IPS-18c (cell line): ENCODE results near the gene SDCCAG8.

ENCODE experiments used
- H3K4me3 ChIP-seq: 2 replicates; pipeline ENCODE4 v1.7.0; 2013; ENCODE audit warnings: low read depth, mild to moderate bottlenecking, low read length, moderate library complexity; ENCODE audit not compliant: insufficient read depth
- H3K9me3 ChIP-seq: one replicate; pipeline ENCODE4 v1.6.1; 2013; ENCODE audit warnings: mild to moderate bottlenecking, low read length, moderate library complexity; ENCODE audit not compliant: control insufficient read depth, insufficient read depth

The SDCCAG8 gene

GRCh38 chr1:243473227-243474135, 217.6 kb downstream of the SDCCAG8 start:
- H3K4me3 ChIP-seq: no peak overlapping the region

GRCh38 chr1:243474136-243474881, 218.5 kb downstream of the SDCCAG8 start:
- H3K9me3 ChIP-seq: no peaks in the 10 kb centered on the region
- H3K4me3 ChIP-seq: no peak overlapping the region; the same call in 1 of the 2 replicates

More at GRCh38 chr1:243473227-243474135, 217.6 kb downstream of the SDCCAG8 start:
- H3K9me3 ChIP-seq: no peaks in the 10 kb centered on the region

GRCh38 chr1:243474906-243475305, 219.1 kb downstream of the SDCCAG8 start:
- Histone ChIP-seq H3K4me3 (no peak overlapping the region), H3K9me3 (no peaks in the 10 kb centered on the region)

GRCh38 chr1:243475966-243476365, 220.1 kb downstream of the SDCCAG8 start:
- H3K9me3 ChIP-seq: no peaks in the 10 kb centered on the region
- H3K4me3 ChIP-seq: no peak overlapping the region

DNA sequence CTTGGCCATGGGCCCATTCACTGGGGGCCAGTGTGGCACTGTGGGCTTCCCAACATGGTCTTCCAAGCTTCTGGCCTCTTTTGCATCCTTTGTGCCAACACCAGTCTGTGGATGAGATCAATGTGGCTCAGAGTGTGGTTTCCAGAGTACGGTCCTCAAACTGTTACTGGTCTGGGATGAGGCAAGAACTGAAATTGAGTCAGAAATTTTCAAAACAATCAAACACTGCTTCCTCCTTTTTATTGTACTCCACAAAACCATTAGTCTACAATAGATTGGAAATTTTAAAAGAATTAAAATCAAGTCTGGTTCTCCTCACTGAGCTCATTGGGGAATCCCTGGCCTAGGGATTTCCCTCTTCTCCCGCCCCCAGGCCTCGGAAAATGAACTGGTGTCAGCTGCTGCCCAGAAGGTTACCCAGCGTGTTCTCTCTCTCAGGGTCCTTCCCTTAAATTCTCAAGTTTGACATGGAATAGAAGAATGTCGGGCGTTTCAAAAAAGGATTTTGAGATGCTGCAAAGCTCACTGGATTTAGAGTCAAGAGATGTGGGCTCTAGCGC, 222.0 kb downstream of the SDCCAG8 start:
- no peak overlapping the region for H3K4me3 ChIP-seq
- no peaks in the 10 kb centered on the region for H3K9me3 ChIP-seq

DNA sequence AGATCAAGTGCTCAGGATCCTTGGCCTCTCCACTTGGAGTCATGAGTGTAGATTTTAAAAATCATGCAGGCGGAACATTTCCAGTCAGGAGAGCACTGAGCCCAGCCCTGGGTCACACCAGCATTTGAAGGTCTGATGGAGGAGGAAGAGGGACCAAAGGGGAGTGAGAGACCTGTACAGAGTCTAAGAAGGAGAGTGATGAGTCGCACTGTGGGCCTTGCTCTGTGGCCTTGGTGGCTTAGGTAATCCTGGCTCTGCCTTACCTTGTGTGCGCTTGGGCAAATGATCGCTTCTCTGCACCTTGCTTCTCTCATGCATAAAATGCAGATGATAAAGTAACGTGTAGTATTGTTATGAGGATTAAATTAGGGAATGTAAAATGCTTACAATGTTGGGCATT, 225.3 kb downstream of the SDCCAG8 start:
- H3K4me3 ChIP-seq: no peak overlapping the region

DNA sequence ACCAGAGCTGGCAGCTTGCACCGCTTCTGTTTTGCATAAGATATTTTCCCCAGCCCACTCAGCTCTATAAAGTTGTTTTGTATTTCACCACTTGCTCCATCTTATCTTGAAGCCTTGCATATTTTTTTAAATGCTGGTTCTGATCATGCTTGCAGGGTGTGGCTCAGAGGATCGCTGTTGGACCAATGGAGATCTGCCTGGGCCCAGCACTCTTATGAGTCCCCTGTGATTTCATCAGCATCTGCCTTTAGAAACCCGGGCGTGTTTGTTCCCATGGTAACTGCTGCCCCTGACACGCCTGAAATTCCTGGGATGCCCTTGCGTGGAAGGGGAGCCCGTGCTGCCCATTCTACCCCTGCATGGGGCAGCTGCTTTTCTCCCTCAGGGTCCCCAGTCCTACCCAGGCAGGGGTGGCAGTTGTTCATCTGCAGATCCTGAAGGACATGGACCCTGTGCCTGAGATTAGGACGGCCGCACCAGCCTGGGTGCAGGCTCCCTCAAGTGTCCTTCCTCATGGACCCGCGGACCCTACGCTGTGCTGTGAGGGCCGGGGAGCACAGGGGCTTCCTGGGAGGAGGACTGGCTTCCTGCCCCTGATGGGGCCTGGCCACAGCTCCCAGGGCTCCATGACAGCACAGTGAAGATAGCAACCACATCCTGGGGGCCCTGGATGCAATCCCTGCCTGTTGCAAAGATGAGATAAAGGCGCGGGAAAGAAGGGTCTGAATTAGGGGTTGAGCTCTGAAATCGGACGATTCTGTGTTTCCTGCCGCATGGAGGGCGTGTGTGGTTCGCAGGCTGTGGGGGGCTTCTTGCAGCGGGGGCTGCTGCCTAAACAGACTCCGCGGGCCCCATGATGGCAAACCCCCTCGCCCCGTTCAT, 226.5 kb downstream of the SDCCAG8 start:
- peak overlapping the region; percentile 51; the same call in 1 of the 2 replicates for H3K4me3 ChIP-seq
- no peaks in the 10 kb centered on the region for H3K9me3 ChIP-seq

More for the DNA sequence above, 225.3 kb downstream of the SDCCAG8 start:
- H3K9me3 ChIP-seq: no peaks in the 10 kb centered on the region

GRCh38 chr1:243483071-243483771, 227.4 kb downstream of the SDCCAG8 start:
- H3K9me3 ChIP-seq: peaks cover 2% of the 10 kb centered on the region
- H3K4me3 ChIP-seq: peak overlapping the region; percentile 51

GRCh38 chr1:243483952-243484351, 228.1 kb downstream of the SDCCAG8 start:
- H3K9me3 ChIP-seq: peaks cover 2% of the 10 kb centered on the region
- peak overlapping the region; percentile 51; the same call in 1 of the 2 replicates for H3K4me3 ChIP-seq

GRCh38 chr1:243487036-243487648, 231.3 kb downstream of the SDCCAG8 start:
- Histone ChIP-seq H3K4me3 (no peak overlapping the region), H3K9me3 (peaks cover 2% of the 10 kb centered on the region)

DNA sequence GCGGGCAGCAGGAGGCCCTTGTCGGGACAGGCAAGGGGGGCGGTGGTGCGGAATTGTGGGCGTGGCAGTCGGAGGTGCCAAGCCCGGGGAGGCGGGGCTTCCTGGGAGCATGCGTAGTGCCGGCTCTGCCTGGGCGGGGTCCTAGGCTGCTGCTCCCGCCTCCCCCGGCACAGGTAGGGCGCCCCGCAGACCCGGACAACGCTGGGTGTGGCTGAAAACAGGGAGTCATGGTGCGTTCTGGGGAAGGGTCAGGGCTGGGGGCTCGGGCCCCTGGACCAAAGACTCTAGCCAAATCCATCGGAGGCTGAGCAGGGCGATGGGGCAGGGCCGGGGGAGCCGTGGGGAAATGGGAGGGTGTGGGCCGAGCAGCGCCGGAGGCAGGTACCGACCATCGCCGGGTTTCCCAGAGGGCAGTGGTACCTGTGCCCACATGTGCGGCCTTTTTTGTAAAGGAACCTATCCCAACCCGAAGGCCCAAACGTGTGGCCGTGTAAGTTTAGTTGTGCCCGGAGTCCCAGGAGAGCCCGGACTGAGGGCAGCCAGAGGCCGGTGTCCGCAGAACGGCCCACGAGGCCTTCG, 231.9 kb downstream of the SDCCAG8 start:
- H3K9me3 ChIP-seq: peaks cover 2% of the 10 kb centered on the region
- no peak overlapping the region; the same call in 1 of the 2 replicates for H3K4me3 ChIP-seq

DNA sequence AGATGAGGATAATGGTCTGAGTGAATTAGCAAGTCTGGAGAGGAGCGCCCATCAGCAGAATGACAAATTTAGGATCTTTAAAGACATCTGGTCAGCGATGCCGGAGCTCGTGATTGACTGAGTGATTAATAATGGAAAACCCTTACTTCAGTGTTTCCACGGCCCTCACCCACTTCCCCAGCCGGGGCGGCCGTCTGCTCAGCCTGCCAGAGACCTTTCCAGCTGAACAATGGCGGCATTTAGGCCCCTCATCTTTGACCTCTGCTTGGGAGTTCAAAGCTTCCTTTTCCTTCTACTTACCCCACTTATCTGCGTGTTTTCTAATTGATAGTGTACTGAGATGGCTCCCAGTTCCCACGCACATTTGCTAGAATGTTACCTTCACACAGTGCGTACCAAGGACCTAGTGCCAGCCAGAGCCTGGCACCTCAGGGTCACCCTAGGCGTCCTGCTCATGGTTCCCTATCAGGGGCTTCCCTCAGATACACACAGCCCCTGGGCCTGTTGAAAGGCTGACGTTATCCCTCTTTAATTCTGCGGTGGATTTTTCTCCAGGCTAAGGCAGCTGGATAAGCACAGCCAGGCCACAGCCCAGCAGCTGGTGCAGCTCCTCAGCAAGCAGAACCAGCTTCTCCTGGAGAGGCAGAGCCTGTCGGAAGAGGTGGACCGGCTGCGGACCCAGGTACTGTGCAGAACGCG, 232.8 kb downstream of the SDCCAG8 start:
- Histone ChIP-seq H3K4me3 (no peak overlapping the region), H3K9me3 (peaks cover 2% of the 10 kb centered on the region)

GRCh38 chr1:243489158-243489527, 233.3 kb downstream of the SDCCAG8 start:
- peaks cover 2% of the 10 kb centered on the region for H3K9me3 ChIP-seq
- no peak overlapping the region for H3K4me3 ChIP-seq

- Histone ChIP-seq H3K4me3 (peak overlapping the region; percentile 24; the same call in 1 of the 2 replicates), H3K9me3 (peaks cover 2% of the 10 kb centered on the region)
These were observed 234.1 kb downstream of the SDCCAG8 start for GRCh38 chr1:243489681-243490546.
